Measurements from ENCODE around the gene TMPRSS7. TPM values are rescaled to one million over a fixed set of nuclear protein-coding genes. Genes with fewer than 3 reads are reported as not detected.

The TMPRSS7 gene
- total and polyA plus RNA-seq, 12 donors = not detected

DNA sequence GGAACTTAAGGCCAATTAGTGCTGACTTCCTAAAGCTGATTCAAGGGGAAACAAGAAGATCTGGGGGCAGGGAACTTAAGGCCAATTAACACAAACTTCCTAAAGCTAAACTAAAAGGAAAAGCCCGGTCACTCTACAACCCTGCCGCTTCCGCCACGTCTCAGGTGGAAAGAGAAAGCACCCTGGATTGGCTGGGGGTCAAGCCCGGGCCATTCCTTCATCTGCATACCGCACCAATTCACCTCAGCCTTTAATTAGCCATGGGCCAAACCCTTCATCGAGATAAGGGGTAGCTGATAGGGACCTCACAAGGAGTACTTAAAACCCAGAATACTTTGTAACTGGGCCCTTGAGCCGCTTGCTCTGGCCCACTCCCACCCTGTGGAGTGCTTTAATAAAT, 14.4 kb downstream of the TMPRSS7 start:
- Histone ChIP-seq H3K4me1 (peaks cover 0 to 3% (median 0%) of the 10 kb centered on the region in 9 donors), H3K27me3 (peaks cover 0 to 6% (median 0%) of the 10 kb centered on the region in 7 donors), H3K27ac (no peak overlapping the region), H3K4me3 (no peak overlapping the region), H3K36me3 (no peaks in the 10 kb centered on the region), H3K9me3 (no peaks in the 10 kb centered on the region)
- 58 to 73% methylated on average over 8 of the region's 8 CpGs for WGBS, 2 donors
- TF ChIP-seq, protein P1, sequence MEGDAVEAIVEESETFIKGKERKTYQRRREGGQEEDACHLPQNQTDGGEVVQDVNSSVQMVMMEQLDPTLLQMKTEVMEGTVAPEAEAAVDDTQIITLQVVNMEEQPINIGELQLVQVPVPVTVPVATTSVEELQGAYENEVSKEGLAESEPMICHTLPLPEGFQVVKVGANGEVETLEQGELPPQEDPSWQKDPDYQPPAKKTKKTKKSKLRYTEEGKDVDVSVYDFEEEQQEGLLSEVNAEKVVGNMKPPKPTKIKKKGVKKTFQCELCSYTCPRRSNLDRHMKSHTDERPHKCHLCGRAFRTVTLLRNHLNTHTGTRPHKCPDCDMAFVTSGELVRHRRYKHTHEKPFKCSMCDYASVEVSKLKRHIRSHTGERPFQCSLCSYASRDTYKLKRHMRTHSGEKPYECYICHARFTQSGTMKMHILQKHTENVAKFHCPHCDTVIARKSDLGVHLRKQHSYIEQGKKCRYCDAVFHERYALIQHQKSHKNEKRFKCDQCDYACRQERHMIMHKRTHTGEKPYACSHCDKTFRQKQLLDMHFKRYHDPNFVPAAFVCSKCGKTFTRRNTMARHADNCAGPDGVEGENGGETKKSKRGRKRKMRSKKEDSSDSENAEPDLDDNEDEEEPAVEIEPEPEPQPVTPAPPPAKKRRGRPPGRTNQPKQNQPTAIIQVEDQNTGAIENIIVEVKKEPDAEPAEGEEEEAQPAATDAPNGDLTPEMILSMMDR (IDR thresholded peaks at IDR 0.05) = no peak
- DNase-seq (no peak), ATAC-seq (no peak)
- intact Hi-C loops (cut with DNase I) = loop anchor here in 3 of 10 donors (10.0 kb wide), 3 partner anchors 54 to 384 kb away; partner anchors contain the start of gene TAGLN3 (in 1 of the 3)

DNA sequence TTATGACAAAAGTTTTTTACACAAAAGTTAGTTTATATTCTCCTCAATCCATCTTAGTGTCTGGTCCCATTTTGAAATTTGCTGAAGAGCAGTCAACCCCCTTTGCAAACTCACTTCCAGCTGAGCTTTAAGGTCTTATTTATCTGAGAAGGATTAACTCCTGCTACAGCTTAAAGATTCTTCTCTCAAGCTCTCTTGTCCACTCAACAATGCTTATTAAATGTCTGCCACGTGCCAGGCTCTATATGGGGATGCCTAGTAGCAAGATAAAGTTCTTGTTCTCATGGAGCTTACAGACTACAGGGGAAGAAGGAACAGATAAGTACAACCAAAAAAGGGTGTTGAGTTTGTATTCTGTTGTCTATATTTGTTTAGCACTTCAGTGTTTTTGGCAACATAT, 18.7 kb downstream of the TMPRSS7 start:
- H3K27ac ChIP-seq = no peak overlapping the region
- WGBS, 2 donors = 37 to 45% methylated on average over 1 of the region's 1 CpG
- no peaks in the 10 kb centered on the region for H3K9me3 ChIP-seq
- no peaks in the 10 kb centered on the region for H3K36me3 ChIP-seq
- H3K4me1 ChIP-seq = no peaks in the 10 kb centered on the region
- peaks cover 0 to 10% (median 0%) of the 10 kb centered on the region in 7 donors for H3K27me3 ChIP-seq
- intact Hi-C loops (cut with DNase I) = no loop called here
- no peak overlapping the region for H3K4me3 ChIP-seq
- ATAC-seq (no peak), DNase-seq (no peak)
- TF ChIP-seq, protein P1 (IDR thresholded peaks at IDR 0.05) = no peak

DNA sequence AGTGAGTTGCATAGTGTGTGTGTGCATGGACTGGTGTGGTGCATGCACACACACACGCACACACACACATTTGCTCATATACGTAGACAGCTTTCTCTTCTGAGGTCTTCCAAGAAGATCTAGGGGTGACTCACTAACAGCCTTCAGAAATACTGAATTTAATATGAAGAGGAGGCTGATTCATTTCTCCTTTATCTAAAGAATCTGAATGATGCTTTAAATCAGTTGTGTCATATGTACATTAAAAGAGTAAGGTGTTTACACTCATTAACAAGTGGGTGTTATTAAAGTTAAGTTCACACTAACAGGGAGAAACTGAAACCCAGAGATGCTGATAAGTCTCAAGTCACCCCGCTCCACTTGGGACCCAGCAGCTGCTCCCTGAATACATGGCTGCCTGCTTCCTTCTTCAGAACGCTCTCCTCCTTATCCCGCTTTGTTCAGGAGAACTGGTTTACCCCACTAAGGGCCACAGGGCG, 22.0 kb downstream of the TMPRSS7 start:
- no peak overlapping the region for H3K4me3 ChIP-seq
- TF ChIP-seq, protein P1 (IDR thresholded peaks at IDR 0.05) = no peak
- no peaks in the 10 kb centered on the region for H3K36me3 ChIP-seq
- ATAC-seq (no peak), DNase-seq (no peak)
- no peak overlapping the region for H3K27ac ChIP-seq
- 86 to 91% methylated on average over 6 of the region's 6 CpGs for WGBS, 2 donors
- no peaks in the 10 kb centered on the region for H3K4me1 ChIP-seq
- intact Hi-C loops (cut with DNase I) = no loop called here
- peaks cover 0 to 10% (median 0%) of the 10 kb centered on the region in 7 donors for H3K27me3 ChIP-seq
- no peaks in the 10 kb centered on the region for H3K9me3 ChIP-seq

DNA sequence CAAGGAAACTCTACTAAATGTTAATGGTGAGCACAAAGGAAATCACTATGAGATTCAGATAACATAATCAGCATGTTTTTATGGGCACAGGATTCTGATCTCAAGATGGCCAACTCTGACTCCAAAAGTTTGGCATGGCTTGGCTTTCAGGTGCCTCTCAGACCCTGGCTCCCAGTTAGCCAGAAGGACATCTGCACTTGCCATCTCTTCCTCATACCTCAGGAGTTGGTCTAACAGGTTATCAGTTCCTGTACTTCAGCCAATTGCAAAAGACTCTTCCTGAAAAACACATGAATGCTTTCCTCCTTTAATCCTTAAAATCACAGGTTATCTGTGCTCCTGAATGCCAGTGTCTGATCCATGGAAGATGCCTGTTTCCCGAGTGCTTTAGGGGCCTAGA, 25.0 kb downstream of the TMPRSS7 start:
- intact Hi-C loops (cut with DNase I) = no loop called here
- DNase-seq (no peak), ATAC-seq (no peak)
- TF ChIP-seq, protein P1 (IDR thresholded peaks at IDR 0.05) = no peak
- Histone ChIP-seq H3K27ac (no peak overlapping the region), H3K4me1 (no peaks in the 10 kb centered on the region), H3K36me3 (no peaks in the 10 kb centered on the region), H3K4me3 (no peak overlapping the region), H3K9me3 (no peaks in the 10 kb centered on the region), H3K27me3 (peaks cover 0 to 4% (median 0%) of the 10 kb centered on the region in 7 donors)
- WGBS, 2 donors = 81 to 91% methylated on average over 1 of the region's 1 CpG
